ENCODE data around the gene RC3H2. TPM values are rescaled to one million over a fixed set of nuclear protein-coding genes. Genes with fewer than 3 reads are reported as not detected.

RC3H2 gene
- 21.0 TPM for polyA plus RNA-seq

- Mint-ChIP-seq H3K27me3 (no peaks in the 10 kb centered on the region), H3K27ac (peak within 1 kb of the TSS; percentile 96 to 100 (median 98)), H3K36me3 (peaks cover 3% of the 10 kb centered on the region), H3K4me3 (peak within 1 kb of the TSS; percentile 90 to 99 (median 96)), H3K9me3 (no peaks in the 10 kb centered on the region), H3K4me1 (peaks cover 23 to 32% (median 28%) of the 10 kb centered on the region in 3 donors)
Measured at GRCh38 chr9:122904823-122905710, at the start of gene RC3H2. TSS of gene RC3H2 (minus strand) at chr9:122905359. CDS start at chr9:122897509, 7,850 bp downstream.

DNA sequence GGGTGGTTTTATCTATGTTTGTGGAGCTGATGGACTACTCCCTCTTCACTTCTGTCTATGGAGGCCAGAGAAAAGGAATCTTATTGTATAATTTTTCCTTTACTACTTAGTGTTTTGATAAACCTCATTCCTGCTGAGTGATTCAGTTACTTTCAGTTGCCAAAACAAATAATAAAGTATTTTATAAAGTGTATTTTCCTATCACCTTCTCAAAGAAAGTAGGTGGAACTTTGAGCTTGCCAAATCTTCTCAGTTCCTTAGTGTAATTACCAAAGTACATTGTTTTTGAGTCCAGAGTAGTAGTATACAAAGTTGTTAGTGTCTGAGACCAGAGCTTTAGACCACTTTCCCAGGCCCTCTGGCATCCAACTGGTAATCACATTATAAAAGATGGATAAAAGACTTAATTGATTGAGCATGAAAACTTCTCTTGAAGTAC, 49.1 kb upstream of the RC3H2 start:
- Mint-ChIP-seq H3K9me3 (no peaks in the 10 kb centered on the region), H3K4me1 (peaks cover 17 to 30% (median 17%) of the 10 kb centered on the region in 3 donors), H3K4me3 (no peak overlapping the region)

DNA sequence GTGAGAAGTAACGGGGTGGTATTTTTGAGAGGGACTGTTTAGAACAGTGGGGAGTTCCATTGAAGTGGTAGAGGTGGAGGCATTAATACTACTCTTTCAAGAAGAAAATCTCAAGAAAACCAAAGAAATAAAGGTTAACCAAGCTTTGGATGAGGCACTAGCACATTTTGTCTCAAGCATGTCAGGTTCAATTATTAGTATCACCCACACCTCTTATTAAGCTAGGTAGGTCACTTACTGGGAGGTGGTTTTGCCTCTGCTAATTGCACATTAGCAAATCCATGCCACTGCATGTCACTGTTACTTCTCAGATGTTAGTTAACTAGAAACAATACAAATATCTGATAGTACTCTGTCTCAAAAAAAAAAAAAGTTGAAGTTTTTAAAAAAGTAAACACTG, 45.9 kb upstream of the RC3H2 start:
- no peaks in the 10 kb centered on the region for H3K27me3 Mint-ChIP-seq
- no peaks in the 10 kb centered on the region for H3K9me3 Mint-ChIP-seq
- no peak overlapping the region for H3K4me3 Mint-ChIP-seq
- no peak overlapping the region for H3K27ac Mint-ChIP-seq
- H3K36me3 Mint-ChIP-seq: peaks cover 9% of the 10 kb centered on the region
- H3K4me1 Mint-ChIP-seq: peaks cover 21 to 43% (median 27%) of the 10 kb centered on the region in 3 donors

More for the DNA sequence above, 49.1 kb upstream of the RC3H2 start:
- no peak overlapping the region for H3K27ac Mint-ChIP-seq
- H3K36me3 Mint-ChIP-seq: peaks cover 9% of the 10 kb centered on the region
- no peaks in the 10 kb centered on the region for H3K27me3 Mint-ChIP-seq

GRCh38 chr9:122950263-122950662, 45.1 kb upstream of the RC3H2 start:
- Mint-ChIP-seq H3K9me3 (no peaks in the 10 kb centered on the region), H3K4me3 (no peak overlapping the region), H3K36me3 (peaks cover 9% of the 10 kb centered on the region), H3K27ac (no peak overlapping the region), H3K27me3 (no peaks in the 10 kb centered on the region), H3K4me1 (peaks cover 24 to 41% (median 31%) of the 10 kb centered on the region in 3 donors)

- no peak overlapping the region for H3K4me3 Mint-ChIP-seq
- H3K27me3 Mint-ChIP-seq: no peaks in the 10 kb centered on the region
- peaks cover 9% of the 10 kb centered on the region for H3K36me3 Mint-ChIP-seq
- no peaks in the 10 kb centered on the region for H3K9me3 Mint-ChIP-seq
- no peak overlapping the region for H3K27ac Mint-ChIP-seq
- H3K4me1 Mint-ChIP-seq: peaks cover 20 to 41% (median 28%) of the 10 kb centered on the region in 3 donors
Measured at GRCh38 chr9:122949696-122950095, 44.5 kb upstream of the RC3H2 start.

GRCh38 chr9:122948313-122948712, 43.2 kb upstream of the RC3H2 start:
- H3K4me1 Mint-ChIP-seq: peaks cover 21 to 40% (median 27%) of the 10 kb centered on the region in 3 donors
- H3K36me3 Mint-ChIP-seq: peaks cover 6% of the 10 kb centered on the region
- peak overlapping the region in 1 of 4 donors; percentile 1 for H3K4me3 Mint-ChIP-seq
- H3K9me3 Mint-ChIP-seq: no peaks in the 10 kb centered on the region
- no peak overlapping the region for H3K27ac Mint-ChIP-seq
- no peaks in the 10 kb centered on the region for H3K27me3 Mint-ChIP-seq

- H3K27ac Mint-ChIP-seq: no peak overlapping the region
- no peak overlapping the region for H3K4me3 Mint-ChIP-seq
- H3K27me3 Mint-ChIP-seq: no peaks in the 10 kb centered on the region
- H3K4me1 Mint-ChIP-seq: peaks cover 27 to 43% (median 33%) of the 10 kb centered on the region in 3 donors
- no peaks in the 10 kb centered on the region for H3K9me3 Mint-ChIP-seq
- H3K36me3 Mint-ChIP-seq: peaks cover 6% of the 10 kb centered on the region
Measured at GRCh38 chr9:122946461-122947005, 41.4 kb upstream of the RC3H2 start.

GRCh38 chr9:122944960-122945888, 40.1 kb upstream of the RC3H2 start:
- Mint-ChIP-seq H3K9me3 (no peaks in the 10 kb centered on the region), H3K27me3 (no peaks in the 10 kb centered on the region), H3K36me3 (peaks cover 2% of the 10 kb centered on the region), H3K4me3 (peak overlapping the region in 1 of 4 donors; percentile 62), H3K27ac (peak overlapping the region in 1 of 3 donors; percentile 72), H3K4me1 (peaks cover 24 to 45% (median 36%) of the 10 kb centered on the region in 3 donors)

- H3K4me3 Mint-ChIP-seq: peak overlapping the region; percentile 83 to 99 (median 93)
- H3K4me1 Mint-ChIP-seq: peaks cover 16 to 30% (median 26%) of the 10 kb centered on the region in 3 donors
- peak overlapping the region; percentile 74 to 94 (median 87) for H3K27ac Mint-ChIP-seq
- H3K36me3 Mint-ChIP-seq: peaks cover 2% of the 10 kb centered on the region
- no peaks in the 10 kb centered on the region for H3K9me3 Mint-ChIP-seq
- H3K27me3 Mint-ChIP-seq: no peaks in the 10 kb centered on the region
Measured at GRCh38 chr9:122941582-122942234, 36.5 kb upstream of the RC3H2 start.

- peak within 1 kb of the TSS; percentile 74 to 94 (median 87) for H3K27ac Mint-ChIP-seq
- peaks cover 2% of the 10 kb centered on the region for H3K36me3 Mint-ChIP-seq
- peak within 1 kb of the TSS; percentile 83 to 99 (median 93) for H3K4me3 Mint-ChIP-seq
- no peaks in the 10 kb centered on the region for H3K27me3 Mint-ChIP-seq
- no peaks in the 10 kb centered on the region for H3K9me3 Mint-ChIP-seq
- peaks cover 16 to 30% (median 26%) of the 10 kb centered on the region in 3 donors for H3K4me1 Mint-ChIP-seq
Measured at GRCh38 chr9:122940749-122941581, 35.8 kb upstream of the RC3H2 start, which contains the start of gene RABGAP1. TSS of gene RABGAP1 (plus strand) at chr9:122941020. CDS start at chr9:122957060, 16,040 bp downstream.

DNA sequence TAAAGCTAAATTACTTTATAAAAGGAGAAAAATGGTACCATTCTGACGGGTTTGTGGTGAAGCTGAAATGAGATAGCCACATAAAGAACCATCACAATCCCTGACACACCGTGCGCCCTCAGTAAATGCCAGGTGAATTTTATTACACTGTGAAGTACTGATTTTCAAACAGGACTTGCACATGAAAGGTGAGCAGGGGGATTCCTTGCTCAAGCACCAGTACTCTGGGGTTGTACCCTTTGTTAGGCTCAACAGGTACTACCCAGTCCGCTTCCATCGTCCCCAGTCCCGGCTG, 35.2 kb upstream of the RC3H2 start:
- H3K4me3 Mint-ChIP-seq: peak overlapping the region; percentile 83 to 99 (median 93)
- no peaks in the 10 kb centered on the region for H3K27me3 Mint-ChIP-seq
- H3K4me1 Mint-ChIP-seq: peaks cover 14 to 27% (median 23%) of the 10 kb centered on the region in 3 donors
- H3K36me3 Mint-ChIP-seq: peaks cover 2% of the 10 kb centered on the region
- no peaks in the 10 kb centered on the region for H3K9me3 Mint-ChIP-seq
- peak overlapping the region; percentile 74 to 91 (median 87) for H3K27ac Mint-ChIP-seq

DNA sequence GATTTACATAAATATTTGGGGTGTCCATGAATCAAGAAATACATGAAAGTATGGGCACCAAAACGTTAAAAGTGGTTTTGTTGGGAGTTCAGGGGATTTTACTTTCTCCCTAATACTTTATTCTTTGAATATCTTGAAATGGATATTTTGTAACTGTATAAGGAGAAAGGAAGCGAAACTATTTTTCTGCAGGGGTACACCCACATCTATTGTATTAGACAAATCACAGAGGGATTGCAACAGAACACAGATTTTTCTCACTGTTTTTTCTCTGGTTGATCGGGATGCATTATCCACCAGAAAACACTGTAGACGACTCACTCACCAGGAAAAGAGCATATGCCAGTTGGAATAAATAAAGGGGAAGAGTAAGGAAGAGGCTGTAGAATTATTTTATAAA, 34.4 kb upstream of the RC3H2 start:
- Mint-ChIP-seq H3K4me3 (peak overlapping the region in 2 of 4 donors; percentile 58 to 83), H3K9me3 (no peaks in the 10 kb centered on the region), H3K4me1 (peaks cover 16 to 21% (median 20%) of the 10 kb centered on the region in 3 donors), H3K27ac (peak overlapping the region in 1 of 3 donors; percentile 20), H3K36me3 (peaks cover 4% of the 10 kb centered on the region), H3K27me3 (no peaks in the 10 kb centered on the region)

DNA sequence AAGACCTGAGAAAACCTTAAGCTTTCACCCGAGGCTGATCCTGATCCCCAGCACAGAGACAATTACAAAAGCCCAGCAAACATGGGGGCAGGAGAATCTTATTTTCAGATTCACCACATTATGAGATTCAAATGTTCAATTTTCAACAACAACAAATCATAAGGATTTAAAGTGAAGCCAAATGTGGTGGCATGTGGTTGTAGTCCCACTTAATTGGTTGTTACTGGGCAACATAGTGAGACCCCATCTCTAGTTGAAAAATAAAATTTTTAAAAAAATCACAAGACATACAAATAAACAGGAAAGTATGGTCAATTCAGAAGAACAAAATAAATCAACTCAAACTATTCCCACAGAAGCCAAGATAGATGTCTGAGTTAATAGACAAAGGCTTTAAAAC, 31.7 kb upstream of the RC3H2 start:
- Mint-ChIP-seq H3K9me3 (no peaks in the 10 kb centered on the region), H3K4me1 (peaks cover 19 to 27% (median 22%) of the 10 kb centered on the region in 3 donors), H3K27me3 (no peaks in the 10 kb centered on the region), H3K36me3 (peaks cover 4% of the 10 kb centered on the region), H3K4me3 (peak overlapping the region in 1 of 4 donors; percentile 46), H3K27ac (no peak overlapping the region)
